Pancreas (tissue), 10 donors: Measurements from ENCODE around the gene CRYGD. TPM values are rescaled to one million over a fixed set of nuclear protein-coding genes. Genes with fewer than 3 reads are reported as not detected.
"Not testable (repeated sequence)": the region's sequence is repeated elsewhere in the genome, so short reads cannot be mapped to it uniquely, and the experiment has no call there.

Source experiments
- ATAC-seq, 4 donors: fragments of 200-7000 bp; cut with Tn5 transposase; one replicate each; pipeline versions ENCODE4 v1.8.0 to v1.9.1; 2020; ENCODE audit warnings: mild to moderate bottlenecking in 4 of 4, moderate library complexity in 4 of 4
- DNase-seq, 6 donors: peaks; one replicate each; pipeline ENCODE4 v3.0.0-alpha.2; 2020
- FAIRE-seq: peaks from 2 replicates; lab custom pipeline; 2012; peaks lifted over from hg19 to GRCh38; lab: Jason Lieb, UNC
- H3K27ac ChIP-seq, 4 donors: fragments of 200-600 bp; sonication (generic); 1 replicate in 3 of 4; 2 replicates in 1 of 4; pipeline versions ENCODE4 v1.5.0 to v1.8.0; 2020
- H3K27me3 ChIP-seq, 4 donors: fragments of 200-600 bp; one replicate each; pipeline ENCODE4 v1.8.0; 2021
- H3K36me3 ChIP-seq, 3 donors: fragments of 200-600 bp; sonication (generic) in 1 of 3; one replicate each; pipeline versions ENCODE4 v1.5.0 to v1.8.0; 2020 to 2021
- H3K4me1 ChIP-seq, 3 donors: fragments of 200-600 bp; one replicate each; pipeline ENCODE4 v1.8.0; 2021
- H3K4me3 ChIP-seq, 4 donors: fragments of 200-600 bp; sonication (generic) in 2 of 4; one replicate each; pipeline versions ENCODE4 v1.5.0 to v1.8.0; 2020 to 2021
- H3K9me3 ChIP-seq, 4 donors: fragments of 200-600 bp; one replicate each; pipeline ENCODE4 v1.8.0; 2021
- CTCF ChIP-seq, 4 donors: fragments of 200-600 bp; sonication (generic) in 3 of 4; IDR thresholded peaks; one replicate each; pipeline versions ENCODE4 v1.5.0 to v1.8.0; 2021; ENCODE audit warnings: antibody characterized with exemption in 4 of 4
- WGBS, 2 donors: extraction: QIAGEN DNeasy Blood & Tissue Kit; methylation state at CpG; one replicate each; pipeline ENCODE4 v1.1.7; 2013; 5-methylcytosine and 5-hydroxymethylcytosine counted together
- intact Hi-C, 3 donors: fragments of 100-400 bp; cut with DNase I; formaldehyde crosslinking; loops; one replicate each; pipeline versions ENCODE4 v1.11.1 to v1.14.2; 2022
- polyA plus RNA-seq, 2 donors: library from polyadenylated mRNA; stranded (reverse); fragments of 200-250 nt; gene quantifications; one replicate each; pipeline ENCODE4 v1.2.3, GENCODE V29; 2013
- total RNA-seq, 6 donors: library from RNA; stranded (reverse); fragmentation: NEBNext Ultra II Directional in 4 of 6; extraction: Animal tissue kit (Norgen Biotek cat#: 25700) in 4 of 6; gene quantifications; one replicate each; pipeline versions ENCODE4 v1.2.1 to v1.2.4, GENCODE V29; 2021 to 2023
- donor health status: healthy with polysubstance abuse.
- donor health status: DM: no; HTN: no; CAD: no; lungs with moderate emphysema.
- donor health status: DM: no; HTN: no; CAD: no.
- donor health status: control.
- donor health status: control.
- donor health status: Bipolar disorder and iron deficiency.
- donor health status: DM: yes; HTN: yes; CAD: no.
- donor health status: DM: no; HTN: no; CAD: no.
- donor health status: DM: no; HTN: no; CAD: no.
- donor health status: DM: yes; HTN: yes; CAD: no.

The CRYGD gene
- total and polyA plus RNA-seq, 8 donors: 0.28 TPM; not detected in 7

DNA sequence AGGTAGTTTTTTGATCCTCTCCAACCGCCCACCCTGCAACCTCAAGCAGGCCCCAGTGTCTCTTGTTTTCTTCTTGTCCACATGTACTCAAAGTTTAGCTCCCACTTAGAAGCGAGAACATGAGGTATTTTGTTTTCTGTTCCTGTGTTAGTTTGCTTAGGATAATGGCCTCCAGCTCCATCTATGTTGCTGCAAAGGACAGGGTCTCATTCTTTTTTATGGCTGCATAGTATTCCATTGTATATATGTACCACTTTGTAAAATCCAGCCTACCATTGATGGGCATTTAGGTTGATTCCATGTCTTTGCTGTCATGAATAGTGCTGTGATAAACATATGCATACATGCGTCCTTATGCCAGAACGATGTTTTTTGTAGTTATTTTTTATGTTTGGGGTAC lies 2.8 kb upstream of the CRYGD start:
- no peak for FAIRE-seq
- no peaks in the 10 kb centered on the region for H3K9me3 ChIP-seq
- DNase-seq: no peak
- H3K4me1 ChIP-seq: peaks cover 0 to 6% (median 4%) of the 10 kb centered on the region in 3 donors
- H3K27ac ChIP-seq: no peak overlapping the region
- WGBS, 2 donors: 88 to 91% methylated on average over 4 of the region's 4 CpGs
- TF ChIP-seq CTCF (IDR thresholded peaks at IDR 0.05): no peak
- H3K36me3 ChIP-seq: no peaks in the 10 kb centered on the region
- intact Hi-C loops: no loop called here
- ATAC-seq: no peak
- H3K4me3 ChIP-seq: no peak overlapping the region
- no peaks in the 10 kb centered on the region for H3K27me3 ChIP-seq

DNA sequence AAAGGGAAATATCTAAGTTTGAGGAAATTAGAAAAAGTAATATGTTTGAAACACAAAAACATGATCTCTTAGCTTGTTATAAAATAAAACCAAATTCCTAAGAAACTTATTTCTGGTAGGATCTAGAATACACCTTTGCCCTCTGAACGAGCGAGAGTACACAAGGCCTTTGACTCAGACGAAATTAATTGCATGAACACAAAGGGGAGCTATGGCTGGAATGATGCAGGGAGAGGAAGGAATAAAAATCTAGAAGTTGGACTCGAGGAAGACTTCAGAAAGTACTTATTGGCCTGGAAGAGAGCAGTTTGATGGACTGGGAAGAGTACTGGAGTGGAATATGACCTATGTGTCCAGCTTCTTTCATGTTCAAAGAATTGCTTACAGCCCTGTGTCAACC lies 927 bp upstream of the CRYGD start:
- intact Hi-C loops: no loop called here
- no peaks in the 10 kb centered on the region for H3K27me3 ChIP-seq
- no peaks in the 10 kb centered on the region for H3K36me3 ChIP-seq
- ATAC-seq (no peak), FAIRE-seq (no peak), DNase-seq (no peak)
- peaks cover 0 to 6% (median 3%) of the 10 kb centered on the region in 3 donors for H3K4me1 ChIP-seq
- no peak for TF ChIP-seq CTCF (IDR thresholded peaks at IDR 0.05)
- H3K9me3 ChIP-seq: no peaks in the 10 kb centered on the region
- H3K4me3 ChIP-seq: no peak overlapping the region
- 77 to 78% methylated on average over 4 of the region's 4 CpGs for WGBS, 2 donors
- no peak overlapping the region for H3K27ac ChIP-seq

DNA sequence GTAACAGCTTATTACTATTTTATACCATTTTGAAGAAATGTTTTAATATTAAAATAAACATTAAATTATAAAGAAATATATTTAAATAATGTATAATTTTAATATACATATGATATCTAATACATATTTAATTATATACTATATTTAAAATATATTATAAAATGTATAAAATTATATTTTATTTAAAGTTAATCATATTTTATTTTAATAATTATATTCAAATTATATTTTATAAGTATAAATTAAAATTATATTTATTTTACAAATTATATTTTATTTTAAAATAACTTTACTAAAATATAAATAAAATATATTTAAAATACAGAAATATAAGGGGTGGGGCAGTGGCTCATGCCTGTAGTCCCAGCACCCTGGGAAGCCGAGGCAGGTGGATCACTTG lies 2.1 kb downstream of the CRYGD start:
- Histone ChIP-seq H3K4me3 (no peak overlapping the region), H3K27me3 (no peaks in the 10 kb centered on the region), H3K36me3 (no peaks in the 10 kb centered on the region), H3K9me3 (no peaks in the 10 kb centered on the region), H3K4me1 (no peaks in the 10 kb centered on the region), H3K27ac (no peak overlapping the region)
- DNase-seq (no peak), FAIRE-seq (peak; percentile 99), ATAC-seq (no peak)
- TF ChIP-seq CTCF (IDR thresholded peaks at IDR 0.05): no peak
- WGBS, 2 donors: 86 to 90% methylated on average over 1 of the region's 1 CpG
- intact Hi-C loops: no loop called here

- intact Hi-C loops: no loop called here
- no peak for TF ChIP-seq CTCF (IDR thresholded peaks at IDR 0.05)
- FAIRE-seq: no peak
Measured at GRCh38 chr2:208118918-208119317, 5.4 kb downstream of the CRYGD start.

GRCh38 chr2:208117390-208117789 lies 6.9 kb downstream of the CRYGD start:
- H3K4me3 ChIP-seq, FAIRE-seq, DNase-seq, H3K9me3 ChIP-seq, H3K27me3 ChIP-seq, intact Hi-C loops, H3K36me3 ChIP-seq, ATAC-seq, H3K4me1 ChIP-seq, H3K27ac ChIP-seq: not testable (repeated sequence)
- WGBS, 2 donors: 82 to 83% methylated on average over 11 of the region's 11 CpGs

More at GRCh38 chr2:208118918-208119317, 5.4 kb downstream of the CRYGD start:
- no peaks in the 10 kb centered on the region for H3K36me3 ChIP-seq
- no peak for ATAC-seq
- DNase-seq: no peak
- H3K27ac ChIP-seq: no peak overlapping the region
- H3K4me1 ChIP-seq: no peaks in the 10 kb centered on the region
- H3K4me3 ChIP-seq: no peak overlapping the region
- no peaks in the 10 kb centered on the region for H3K27me3 ChIP-seq
- no peaks in the 10 kb centered on the region for H3K9me3 ChIP-seq
- WGBS, 2 donors: 97% methylated on average over 3 of the region's 3 CpGs
